GM21390 (cell line): ENCODE measurements around the gene FGD6.
"Not testable (repeated sequence)": the region's sequence is repeated elsewhere in the genome, so short reads cannot be mapped to it uniquely, and the experiment has no call there.

Source experiments
- ATAC-seq: cut with Tn5 transposase; IDR thresholded peaks from one replicate; pipeline ENCODE4 v1.9.1; 2021; ENCODE audit not compliant: unreplicated experiment

The FGD6 gene

DNA sequence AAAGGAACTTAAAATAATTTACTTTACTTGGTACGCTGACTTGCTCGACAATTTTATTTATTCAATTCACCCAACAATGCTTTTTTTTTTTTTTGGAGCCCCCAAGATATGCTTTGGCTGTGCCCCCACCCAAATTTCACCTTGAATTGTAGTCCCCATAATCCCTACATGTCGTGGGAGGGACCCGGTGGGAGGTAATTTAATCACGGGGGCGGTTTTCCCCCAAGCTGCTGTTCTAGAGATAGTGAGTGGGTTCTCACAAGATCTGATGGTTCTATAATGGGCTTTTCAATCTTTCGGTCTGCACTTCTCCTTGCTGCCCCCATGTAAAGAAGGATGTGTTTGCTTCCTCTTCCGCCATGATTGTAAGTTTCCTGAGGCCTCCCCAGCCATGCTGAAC is 10.4 kb downstream of the FGD6 start:
- no peak for ATAC-seq

DNA sequence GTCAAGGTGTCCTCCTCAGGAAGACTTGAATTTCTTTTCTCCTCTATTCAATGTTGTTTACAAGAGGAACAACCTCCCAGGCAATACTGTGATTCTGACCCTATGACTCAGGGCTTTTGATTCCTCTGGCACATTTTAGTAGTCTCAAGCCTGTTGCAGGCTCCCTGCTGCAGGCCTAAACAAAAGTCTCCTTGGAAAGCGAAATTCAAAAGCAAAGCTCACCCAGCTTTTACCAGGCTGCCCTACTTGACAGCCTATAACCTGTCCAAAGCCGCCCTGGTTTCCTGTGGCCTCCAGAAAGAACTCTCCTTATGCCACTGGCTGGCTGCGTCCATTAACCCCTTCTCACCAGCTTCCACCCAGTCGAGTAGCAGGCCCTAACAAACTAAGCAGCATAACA is 11.6 kb downstream of the FGD6 start:
- ATAC-seq, result no peak

DNA sequence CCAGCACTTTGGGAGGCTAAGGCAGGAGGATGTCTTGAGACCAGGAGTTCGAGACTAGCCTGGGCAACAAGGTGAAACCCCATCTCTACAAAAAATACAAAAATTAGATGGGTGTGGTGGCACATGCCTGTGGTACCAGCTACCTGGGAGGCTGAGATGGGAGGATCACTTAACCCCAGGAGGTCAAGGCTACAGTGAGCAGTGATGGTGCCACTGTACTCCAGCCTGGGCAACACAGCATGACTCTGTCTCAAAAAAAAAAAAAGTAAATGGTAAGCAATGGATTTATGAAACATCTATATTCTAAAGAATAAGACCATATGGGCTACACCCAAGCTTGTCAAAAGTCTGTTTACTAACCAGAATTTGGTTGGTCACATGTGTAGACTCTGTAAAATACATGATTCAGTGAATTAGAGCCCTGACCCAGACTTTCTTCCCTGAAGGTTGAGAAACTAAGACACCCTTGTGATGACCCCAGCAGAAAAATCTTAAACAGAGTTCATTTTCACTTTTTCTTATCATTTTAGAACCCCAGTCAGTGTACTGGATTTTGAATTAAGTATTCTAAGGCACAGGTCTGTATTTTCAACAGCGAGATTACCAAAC is 12.1 kb downstream of the FGD6 start:
- no peak for ATAC-seq

DNA sequence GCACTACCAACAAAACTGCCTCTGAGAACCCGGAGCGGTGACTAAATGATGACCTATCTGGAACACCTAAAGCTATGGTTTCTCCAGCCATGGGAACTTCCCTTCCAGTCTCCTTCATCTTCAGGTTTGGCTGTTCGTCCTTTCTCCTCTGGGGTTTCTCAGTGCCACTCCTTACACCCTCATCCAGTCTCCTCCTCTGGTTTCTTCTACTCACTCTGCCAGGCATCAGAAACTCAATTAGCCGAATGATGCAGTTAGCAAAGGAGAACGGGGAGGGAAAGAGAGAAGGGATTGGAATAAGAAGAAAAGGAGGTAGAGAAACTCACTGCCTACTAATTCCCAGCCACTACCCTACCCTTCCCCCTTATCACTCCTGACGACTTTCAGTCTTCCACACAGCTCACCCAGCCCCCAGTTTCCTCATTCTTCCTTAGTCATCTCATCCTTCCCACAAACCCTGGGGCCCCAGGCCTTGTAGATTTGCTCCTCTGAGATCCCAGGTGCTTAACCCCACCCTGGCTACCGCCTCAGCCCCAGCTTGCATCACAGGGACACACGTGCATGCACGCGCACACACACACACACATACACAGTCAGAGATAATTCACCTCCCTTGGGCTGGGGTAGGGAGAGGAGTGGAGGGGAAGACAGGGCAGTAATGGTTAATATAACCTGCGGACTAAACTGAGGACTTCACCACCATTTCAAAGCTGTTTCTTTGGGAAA is 13.0 kb downstream of the FGD6 start:
- no peak for ATAC-seq

DNA sequence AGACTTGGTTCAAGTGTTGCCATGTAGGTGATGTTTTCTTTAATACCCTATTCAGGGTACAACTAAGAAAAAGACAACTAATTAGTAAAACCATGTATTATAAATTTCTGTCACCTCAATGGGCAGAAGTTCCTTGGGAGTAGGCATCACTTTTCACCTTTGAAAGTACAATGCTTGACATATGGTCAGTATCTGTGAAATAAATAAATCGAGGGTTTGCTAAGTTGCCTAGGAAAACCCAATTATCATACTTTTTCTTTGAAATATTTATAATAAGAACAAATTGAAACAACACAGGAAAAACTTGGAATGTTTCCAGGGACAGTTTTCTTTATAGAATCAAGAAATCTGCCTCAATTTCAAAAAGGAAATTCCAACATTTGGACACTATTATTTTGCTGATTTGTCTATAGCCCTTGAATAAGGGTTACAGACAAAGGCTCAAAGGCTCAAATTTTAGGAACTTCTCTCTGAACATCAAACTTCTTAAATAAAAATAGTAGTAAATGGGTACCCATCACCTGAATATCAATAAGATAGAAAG is 13.7 kb downstream of the FGD6 start:
- ATAC-seq, result no peak

DNA sequence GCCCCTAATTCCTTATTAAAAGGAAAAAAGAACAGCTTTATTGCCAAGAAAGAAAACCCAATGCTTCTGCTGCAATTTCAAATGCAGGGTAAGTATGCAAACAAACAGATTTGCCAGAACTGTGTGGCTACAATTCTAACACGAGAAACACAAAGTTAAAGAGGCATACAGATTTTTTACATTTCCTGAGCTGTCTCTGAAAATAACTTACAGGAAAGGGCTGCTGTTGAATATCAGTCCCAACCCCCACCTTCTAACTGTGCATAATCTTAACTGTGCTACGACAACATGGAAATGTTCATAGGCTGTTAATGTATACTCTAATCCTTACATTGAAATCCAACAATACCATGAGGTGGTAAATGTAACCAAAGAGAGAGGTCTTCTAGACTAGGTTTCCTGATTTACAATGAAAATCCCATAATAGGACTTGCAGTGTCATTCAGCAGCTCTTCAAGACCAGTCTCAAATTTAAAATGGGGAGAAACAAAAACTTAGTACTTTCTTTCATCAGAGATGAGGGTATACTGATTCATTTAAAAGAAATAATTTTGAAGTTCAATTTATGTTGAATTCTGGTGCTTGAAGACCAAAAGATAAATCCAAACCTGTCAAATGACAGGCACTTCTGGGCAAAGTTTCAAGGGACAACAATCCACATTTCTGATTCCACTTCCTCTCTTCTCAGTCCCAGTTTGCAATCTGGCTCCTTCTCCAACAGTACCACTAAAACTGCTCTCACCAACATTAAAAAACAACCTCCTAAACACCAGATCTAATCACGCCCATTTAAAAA is 14.4 kb downstream of the FGD6 start:
- no peak for ATAC-seq

DNA sequence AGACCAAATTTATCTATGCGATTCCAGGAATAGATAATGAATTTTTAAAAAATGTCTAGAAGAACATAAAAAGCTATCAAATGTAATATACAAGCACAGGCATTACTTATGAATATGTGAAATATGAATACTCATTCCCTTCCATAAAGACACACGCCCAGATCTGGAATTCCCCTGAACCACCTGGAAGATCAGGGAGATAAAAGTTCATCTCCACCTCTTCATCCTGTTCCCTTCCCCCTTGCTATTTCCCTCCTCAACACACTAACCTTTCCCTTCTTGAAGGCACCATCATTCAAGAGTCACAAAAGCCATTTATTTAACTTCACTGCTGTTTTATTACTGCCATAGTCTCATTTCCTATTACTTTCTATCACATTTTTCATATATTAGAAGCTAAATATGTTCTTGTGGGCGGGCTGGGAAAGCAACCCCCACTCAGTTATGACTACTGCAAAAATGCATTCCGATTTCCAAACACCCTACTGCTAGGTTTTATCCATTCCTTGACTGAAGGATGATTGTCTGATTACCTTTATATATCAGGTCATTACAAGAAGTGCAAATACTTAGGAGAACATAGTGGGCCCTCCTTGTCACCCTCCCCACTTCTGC is 16.1 kb downstream of the FGD6 start:
- no peak for ATAC-seq

DNA sequence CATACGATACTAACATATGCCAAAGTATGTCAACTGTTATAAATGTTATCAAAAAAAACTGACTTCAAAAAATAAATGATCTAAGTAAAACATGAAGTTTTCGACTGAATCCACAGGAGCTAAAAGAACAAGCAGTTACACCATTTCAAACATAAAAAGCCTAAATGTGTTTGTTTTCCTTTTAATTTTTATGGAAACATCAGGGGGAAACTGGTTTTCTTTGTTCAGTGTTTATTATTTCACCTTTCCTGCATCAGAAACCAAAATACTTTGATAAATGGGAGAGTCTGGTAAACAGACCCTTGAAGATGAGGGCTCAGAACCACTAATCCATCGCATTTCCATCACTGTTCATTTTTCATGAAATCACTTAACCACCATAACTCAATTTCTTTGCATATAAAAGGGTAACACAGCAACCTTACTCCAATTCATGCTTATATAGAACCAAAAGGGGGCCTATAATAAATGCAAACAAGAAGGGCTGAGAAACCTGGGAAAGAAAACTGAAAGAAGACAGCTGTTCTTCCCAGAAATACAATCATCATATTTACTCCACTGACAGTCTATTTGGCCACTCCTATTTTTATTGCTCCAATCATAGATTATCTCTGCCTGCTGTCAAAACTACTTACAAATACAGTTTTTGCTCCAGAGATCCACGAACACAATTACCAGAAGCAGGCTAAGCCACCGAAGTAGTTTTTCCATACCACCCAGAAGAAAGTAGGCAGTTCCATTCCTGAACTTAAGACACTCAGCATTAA is 17.0 kb downstream of the FGD6 start:
- ATAC-seq, result no peak

DNA sequence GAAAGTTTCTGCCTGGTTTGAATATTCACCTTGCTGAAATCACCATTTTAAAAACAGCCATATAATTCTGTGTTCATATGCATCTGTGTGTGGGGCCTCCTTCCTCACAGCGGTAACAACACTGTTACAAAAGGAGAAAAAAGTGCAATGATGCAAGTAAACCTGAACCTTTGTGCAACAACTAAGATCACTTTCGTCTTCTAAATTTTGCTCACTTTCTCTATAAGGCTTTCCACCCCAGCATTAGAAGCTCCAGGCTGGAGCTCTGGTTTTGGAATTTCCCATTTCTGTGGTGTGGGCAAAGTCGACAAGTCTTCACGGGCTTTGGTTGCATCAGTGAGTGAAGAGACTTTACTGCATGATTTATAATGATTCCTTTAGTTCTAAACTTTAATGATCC is 18.4 kb downstream of the FGD6 start:
- peak; percentile 57 for ATAC-seq

DNA sequence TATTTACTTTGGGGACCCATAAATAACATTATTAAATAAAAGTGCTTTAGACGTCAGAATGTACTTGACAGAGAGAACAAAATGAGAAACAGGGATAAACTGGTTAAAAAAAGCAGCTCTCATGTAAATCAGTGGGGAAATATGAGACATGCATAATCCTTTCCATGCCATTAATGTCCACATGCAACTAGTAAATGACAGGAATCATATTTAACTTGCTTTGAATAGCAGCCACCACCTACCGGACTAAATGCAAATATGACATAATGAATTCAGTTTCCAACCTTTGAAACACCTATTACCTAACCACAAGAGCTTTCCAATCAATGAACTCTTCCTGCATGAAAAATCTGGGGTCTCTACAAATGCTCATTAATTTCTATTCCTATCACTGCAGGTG is 19.6 kb downstream of the FGD6 start:
- ATAC-seq, result no peak

DNA sequence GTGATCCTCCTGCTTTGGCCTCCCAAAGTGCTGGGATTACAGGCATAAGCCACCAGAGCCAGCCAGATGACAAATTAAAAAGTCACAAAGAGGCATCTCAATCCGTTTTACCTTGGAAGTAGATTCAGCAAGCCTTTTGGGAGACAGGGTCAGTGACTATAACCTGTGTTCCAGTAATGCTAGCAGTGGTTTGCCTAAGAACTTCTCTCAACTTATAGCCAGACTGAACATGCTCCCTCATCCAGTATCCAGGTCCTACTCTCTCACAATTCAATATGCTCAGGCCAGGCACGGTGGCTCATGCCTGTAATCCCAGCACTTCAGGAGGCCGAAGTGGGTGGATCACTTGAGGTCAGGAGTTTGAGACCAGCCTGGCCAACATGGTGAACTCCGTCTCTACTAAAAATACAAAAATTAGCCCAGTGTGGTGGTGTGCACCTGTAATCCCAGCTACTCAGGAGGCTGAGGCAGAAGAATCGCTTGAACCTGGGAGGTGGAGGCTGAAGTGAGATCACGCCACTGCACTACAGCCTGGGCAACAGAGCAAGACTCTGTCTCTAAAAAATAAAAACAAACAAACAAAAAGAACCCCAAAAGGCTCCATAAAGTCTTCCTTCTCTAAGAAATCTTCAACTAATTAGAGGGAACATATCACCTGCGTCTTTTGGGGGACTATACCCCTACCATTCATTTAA is 20.2 kb downstream of the FGD6 start:
- not testable (repeated sequence) for ATAC-seq

DNA sequence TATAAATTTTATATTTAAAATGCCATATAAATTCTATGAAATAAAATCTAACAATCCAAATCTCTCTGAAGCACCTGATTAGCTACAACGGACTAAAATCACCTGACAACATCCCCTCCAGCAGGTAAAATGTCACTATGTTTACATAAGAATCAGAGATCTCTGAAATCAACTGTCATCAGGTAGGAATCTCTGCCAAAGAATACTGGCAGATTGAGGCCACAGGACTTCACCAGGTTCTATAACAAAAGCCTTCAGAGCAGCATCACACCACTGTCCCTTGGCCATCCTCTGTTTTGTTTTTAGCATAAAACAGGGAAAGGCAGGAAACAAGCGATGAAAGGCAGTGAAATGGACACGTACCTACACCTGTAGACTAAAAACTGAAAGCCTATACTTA is 22.1 kb downstream of the FGD6 start:
- no peak for ATAC-seq

DNA sequence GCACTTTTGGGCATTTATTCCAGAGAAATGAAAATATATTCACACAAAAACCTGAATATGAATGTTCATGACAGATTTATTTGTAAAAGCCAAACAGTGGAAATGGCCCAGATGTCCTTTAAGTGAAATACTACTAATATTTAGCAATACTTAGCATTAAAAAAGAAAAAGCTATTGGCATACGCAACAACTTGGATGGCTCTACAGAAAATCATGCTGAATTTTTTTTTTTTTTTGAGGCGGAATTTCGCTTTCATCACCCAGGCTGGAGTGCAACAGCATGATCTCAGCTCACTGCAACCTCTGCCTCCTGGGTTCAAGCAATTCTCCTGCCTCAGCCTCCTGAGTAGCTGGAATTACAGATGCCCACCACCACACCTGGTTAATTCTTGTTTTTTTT is 24.1 kb downstream of the FGD6 start:
- no peak for ATAC-seq

DNA sequence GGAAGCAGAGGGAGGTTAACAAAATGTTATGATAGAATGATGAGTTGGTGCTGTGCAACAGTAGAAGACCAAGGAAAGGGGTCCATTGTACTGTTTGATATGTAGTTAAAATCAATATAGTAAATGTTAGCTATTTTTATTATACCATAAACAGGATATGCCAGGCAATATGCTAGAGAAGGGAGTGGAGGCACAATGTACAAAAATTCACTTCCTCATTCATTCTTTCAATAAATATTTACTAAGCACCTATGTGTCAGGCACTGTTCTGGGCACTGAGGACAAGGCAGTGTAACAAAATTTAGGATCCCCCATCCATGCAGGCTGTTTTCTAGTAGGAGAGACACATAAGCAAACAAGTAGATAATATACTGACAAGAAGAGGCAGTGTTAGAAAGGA is 25.0 kb downstream of the FGD6 start:
- no peak for ATAC-seq

DNA sequence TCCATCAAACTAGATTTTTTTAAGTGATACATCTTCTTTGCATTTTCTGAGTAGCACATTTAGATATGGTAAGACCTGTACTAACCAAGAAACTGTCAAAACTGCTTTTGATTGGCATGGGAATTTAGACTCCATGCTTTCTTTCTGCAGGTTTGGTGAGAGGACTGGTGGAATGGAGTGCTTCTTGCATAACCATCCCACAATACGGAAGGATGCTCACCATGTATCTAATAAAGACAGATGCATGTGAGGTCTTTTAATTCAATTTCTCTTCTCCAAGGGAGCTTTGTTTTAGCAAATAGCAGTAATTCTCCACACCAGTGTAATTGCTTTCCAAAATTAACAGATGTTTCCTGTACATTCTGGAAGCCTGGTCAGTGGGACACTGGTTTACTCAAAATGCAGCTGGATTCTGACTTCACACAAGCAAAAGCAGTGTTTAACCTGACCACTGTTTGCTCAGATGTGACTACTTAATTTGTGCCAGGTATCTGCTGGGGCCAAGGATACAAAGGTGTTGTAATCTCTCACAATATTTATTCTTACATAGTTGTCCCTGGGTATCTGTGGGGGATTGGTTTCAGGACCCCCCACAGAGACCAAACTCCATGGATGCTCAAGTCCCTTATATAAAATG is 26.1 kb downstream of the FGD6 start:
- no peak for ATAC-seq

DNA sequence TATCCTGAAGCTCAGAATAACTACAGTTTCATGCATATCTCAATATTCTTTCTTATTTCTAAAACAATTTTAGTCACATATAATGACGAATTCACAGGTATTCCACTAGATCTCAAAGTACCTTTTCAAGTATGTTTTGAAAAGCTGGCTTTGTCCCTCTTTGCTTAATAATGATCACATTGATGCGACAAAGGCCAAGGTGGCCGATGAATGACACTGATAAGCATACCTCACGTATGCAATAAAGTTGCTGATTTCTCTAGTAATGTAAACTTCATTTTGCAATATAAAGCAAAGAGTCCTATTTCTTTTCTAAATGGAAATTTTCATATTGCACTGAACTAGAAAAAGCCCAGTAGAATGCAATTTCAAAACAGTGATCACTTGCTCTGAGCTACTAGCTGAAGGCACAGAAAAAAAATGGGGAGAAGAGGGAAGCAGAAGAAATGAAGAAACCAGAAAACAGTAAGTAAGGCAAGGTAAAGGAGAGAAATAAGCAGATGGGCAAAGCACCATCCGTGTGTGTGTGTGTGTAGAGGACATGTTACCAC is 29.3 kb downstream of the FGD6 start:
- no peak for ATAC-seq

DNA sequence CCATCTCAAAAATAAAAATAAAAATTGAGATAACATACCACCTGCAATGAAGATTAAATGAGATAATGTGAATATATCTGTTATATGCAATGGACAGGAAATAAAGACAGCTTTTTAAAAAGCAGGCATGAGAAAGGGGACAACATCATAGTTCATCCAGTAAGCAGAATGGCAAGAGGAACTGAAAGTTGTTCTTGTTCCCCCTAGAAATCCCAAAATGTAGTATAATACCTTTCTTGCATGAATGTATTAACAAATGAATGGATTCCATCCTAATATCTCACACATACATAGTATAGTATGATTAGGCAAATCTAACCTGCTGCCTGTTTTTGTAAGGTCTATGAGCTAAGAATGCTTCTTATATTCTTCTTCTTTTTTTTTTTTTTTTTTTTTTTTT is 31.4 kb downstream of the FGD6 start:
- ATAC-seq, result no peak

DNA sequence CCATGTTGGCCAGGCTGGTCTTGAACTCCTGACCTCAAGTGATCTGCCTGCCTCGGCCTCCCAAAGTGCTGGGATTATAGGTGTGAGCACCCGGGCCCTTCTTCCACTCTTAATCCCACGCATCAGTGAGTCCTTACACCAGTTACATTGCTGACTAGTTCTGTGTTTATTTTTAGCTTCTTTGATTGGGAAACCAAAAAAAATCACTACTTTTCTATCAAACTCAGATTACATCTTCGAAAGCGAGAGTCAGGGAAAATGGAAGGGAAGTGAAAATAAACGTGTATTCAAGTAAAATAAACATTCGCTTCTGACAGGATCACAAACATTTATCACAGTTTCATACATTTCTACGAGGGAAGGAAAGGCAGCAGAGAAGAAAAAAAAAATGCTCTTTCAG is 32.2 kb downstream of the FGD6 start:
- no peak for ATAC-seq

DNA sequence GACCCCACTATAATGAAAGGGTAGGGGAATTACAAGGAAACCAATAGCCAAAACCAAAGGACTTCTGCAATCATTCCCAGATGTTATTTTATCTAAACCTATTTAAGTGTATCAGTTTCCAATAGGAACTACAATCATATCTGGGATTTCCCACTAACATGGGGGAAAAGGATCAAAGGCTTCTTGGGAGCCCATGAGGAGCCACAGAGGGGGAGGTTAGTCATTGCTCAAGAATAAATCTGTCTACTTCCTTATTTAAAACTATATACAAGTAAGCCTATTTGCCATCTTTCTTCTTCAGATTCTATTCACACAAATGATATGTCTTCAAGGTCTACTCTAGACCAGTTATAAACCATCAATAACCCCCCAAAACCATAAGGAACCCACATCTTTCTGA is 33.1 kb downstream of the FGD6 start:
- ATAC-seq, result no peak
